Stimulated activated CD8-positive, alpha-beta memory T cell treated with anti-CD3 and anti-CD28 coated beads, Interleukin-4, amount 100 ng/mL, for 48 hours (primary cell): Measurements from ENCODE around the gene KRTAP5-8.
"Not testable (repeated sequence)": the region's sequence is repeated elsewhere in the genome, so short reads cannot be mapped to it uniquely, and the experiment has no call there.

Source experiments
- DNase-seq: peaks from one replicate; pipeline ENCODE4 v3.0.0-alpha.2; 2020

Gene KRTAP5-8

GRCh38 chr11:71575723-71576424 lies 38.0 kb downstream of the KRTAP5-8 start:
- no peak for DNase-seq

DNA sequence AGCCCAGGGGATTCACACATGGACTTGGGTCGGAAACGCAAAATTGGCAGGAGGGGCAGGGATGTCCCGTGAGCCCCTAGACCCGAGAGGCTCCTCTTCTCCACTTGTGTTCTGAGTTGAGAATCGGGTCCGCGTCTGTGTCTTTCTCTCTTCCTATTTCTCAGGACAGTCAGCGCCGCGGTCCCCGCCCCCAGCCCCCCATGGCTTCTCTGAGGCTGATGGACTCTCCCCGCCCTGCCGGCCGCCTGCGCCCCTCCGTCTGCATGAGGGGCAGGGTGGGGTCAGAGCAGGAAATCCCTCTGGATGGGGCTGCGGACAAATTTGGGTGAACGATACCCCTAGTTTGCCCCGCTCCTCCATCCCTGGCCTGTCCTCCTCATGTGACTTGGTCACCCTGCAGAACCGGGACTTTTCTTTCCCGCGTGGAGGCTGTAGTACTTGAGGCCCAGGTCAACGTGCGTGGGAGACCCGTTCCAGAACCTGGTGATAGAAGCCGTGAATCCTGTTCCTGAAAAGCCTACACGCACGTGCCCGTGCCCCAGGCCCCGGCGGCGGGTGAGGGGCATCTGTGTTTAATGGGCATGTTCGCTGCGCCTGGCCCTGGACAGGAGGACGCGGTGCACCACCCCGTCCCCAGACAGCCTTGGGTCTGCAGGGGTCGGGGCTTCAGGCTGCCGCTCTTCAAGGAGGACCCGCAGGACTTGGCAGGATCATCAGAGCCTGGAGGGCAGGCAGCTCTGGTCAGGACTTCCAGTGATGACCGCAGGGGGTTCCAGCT lies 39.1 kb downstream of the KRTAP5-8 start:
- not testable (repeated sequence) for DNase-seq

GRCh38 chr11:71577469-71578004 lies 39.7 kb downstream of the KRTAP5-8 start:
- DNase-seq: no peak

DNA sequence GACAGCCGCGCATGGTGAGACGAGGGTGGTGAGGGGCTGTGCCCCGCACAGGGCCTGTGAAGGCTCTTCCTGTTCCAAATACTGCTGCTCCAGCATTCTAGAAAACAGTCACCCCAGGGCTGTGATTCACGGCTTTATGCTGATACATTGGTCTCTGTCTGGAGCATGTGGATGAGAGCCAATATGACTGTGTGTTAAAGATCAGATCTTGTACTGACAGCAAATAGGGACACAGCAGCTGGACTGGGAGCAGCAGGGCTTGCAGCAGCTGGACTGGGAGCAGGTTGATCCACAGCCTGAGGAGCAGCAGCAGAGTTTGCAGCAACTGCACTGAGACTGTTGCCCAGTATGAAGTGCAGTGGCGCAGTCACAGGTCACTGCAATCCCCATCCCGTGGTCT lies 41.7 kb downstream of the KRTAP5-8 start:
- not testable (repeated sequence) for DNase-seq

- peak; percentile 43 for DNase-seq
Observed at GRCh38 chr11:71580057-71581003, 42.5 kb downstream of the KRTAP5-8 start.

DNA sequence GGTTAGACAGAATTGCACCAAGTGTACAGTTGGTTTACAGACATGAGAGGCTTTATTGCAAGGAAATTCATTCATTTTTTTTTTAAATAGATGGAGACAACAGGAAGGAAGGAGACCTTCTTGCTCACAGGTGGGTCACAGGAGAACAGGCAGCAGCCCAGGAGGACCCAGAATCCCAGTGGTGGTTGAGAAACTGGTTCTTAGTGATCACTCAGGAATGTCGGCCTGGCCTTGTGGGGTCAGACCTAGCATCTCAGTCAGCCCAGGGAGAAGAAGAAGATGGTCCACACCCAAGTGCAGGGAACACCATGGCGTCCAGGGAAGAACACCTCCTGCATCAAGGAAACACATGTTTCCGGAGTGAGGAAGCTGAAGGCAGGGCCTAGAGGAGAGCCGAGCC lies 44.0 kb downstream of the KRTAP5-8 start:
- DNase-seq: no peak

DNA sequence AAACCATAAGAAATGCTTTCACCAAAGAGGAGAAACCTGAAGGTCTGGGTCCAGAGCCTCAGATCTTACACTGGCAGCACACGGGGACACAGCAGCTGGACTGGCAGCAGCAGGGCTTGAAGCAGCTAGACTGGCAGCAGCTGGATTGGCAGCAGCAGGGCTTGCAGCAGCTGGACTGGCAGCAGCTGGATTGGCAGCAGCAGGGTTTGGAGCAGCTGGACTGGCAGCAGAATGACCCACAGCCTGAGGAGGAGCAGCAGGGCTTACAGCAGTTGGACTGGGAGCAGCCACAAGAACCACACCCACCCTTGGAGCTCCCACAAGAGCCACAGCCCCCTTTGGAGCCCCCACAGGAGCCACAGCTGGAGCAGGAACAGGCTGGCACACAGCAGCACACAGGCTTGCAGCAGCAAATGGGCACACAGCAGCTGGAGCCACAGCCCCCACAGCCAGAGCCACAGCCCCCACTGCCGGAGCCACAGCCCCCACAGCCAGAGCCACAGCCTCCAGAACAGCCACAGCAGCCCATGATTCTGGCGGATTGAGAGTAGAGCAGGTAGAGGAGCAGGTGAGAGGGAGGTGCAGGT lies 44.6 kb downstream of the KRTAP5-8 start, which contains the start of gene KRTAP5-11:
KRTAP5-11 (minus strand) TSS at position 567 of the 587 bp plus-strand sequence; CDS start at position 529, 38 bp downstream.
- DNase-seq: no peak

DNA sequence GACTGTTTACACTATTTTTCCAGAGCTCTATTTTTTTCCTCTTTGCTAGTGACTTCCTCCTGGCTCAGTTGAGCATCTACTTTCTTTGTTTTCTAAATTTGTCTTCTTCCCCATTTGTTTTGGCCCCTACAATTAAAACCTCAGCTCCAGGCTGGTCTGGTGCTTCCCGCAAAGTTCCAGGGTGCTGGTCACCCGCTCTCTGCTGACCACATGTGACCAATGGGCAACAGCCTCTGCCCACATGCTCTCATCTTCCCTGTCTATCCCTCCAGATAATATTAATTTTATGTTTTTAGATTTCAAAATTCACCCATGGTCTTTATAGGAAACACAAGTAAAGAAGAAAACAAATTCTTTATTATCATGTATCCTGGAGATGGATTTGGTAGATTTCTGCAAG lies 45.1 kb downstream of the KRTAP5-8 start:
- not testable (repeated sequence) for DNase-seq

DNA sequence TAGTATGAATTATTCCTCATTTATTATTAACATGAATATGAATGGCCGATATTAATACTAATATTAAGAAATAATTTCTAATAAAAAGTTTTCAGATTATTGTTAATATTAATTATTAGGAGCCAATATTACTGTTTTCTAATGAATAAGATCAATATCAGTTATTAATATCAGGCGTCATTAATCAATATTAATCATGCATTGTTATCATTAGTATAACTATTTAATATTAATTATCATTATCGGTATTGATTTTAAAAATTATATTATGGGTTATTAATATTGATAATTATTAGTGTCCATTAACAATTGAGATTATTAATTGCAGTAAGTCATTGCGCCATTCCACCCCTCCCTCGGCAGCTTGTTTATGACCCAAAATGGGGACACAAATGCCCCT lies 47.8 kb downstream of the KRTAP5-8 start:
- DNase-seq: not testable (repeated sequence)

GRCh38 chr11:71588314-71588713 lies 50.5 kb downstream of the KRTAP5-8 start:
- not testable (repeated sequence) for DNase-seq
